ENCODE results near the gene SPAG16.

- TF ChIP-seq POLR2A (IDR thresholded peaks at IDR 0.05) (no peak), CTCF (IDR thresholded peaks at IDR 0.05 in 4 of 5, conservative IDR thresholded peaks at IDR 0.05 in 1 of 5) (no peak)
These were observed 40.8 kb upstream of the SPAG16 start for GRCh38 chr2:213243189-213244044.
